Endodermal cell (in vitro differentiated cells): ENCODE data around the gene PWWP2B. TPM values are rescaled to one million over a fixed set of nuclear protein-coding genes. Genes with fewer than 3 reads are reported as not detected.

Experiments used
- DNase-seq: peaks from one replicate; pipeline ENCODE4 v3.0.0-alpha.2; 2017
- H3K27ac ChIP-seq: 2 replicates; pipeline ENCODE4 v1.5.1; 2013; ENCODE audit warnings: mild to moderate bottlenecking, low read depth, low read length, moderate library complexity
- H3K27me3 ChIP-seq: 2 replicates; pipeline ENCODE4 v1.6.1; 2013; ENCODE audit warnings: mild to moderate bottlenecking, low read length, moderate library complexity; ENCODE audit not compliant: insufficient read depth, control insufficient read depth, poor library complexity, severe bottlenecking
- H3K36me3 ChIP-seq: 2 replicates; pipeline ENCODE4 v1.7.0; 2013; ENCODE audit warnings: mild to moderate bottlenecking, low read length, moderate library complexity; ENCODE audit not compliant: control insufficient read depth, insufficient read depth
- H3K4me1 ChIP-seq: one replicate; pipeline ENCODE4 v1.7.0; 2013; ENCODE audit warnings: low read length; ENCODE audit not compliant: control insufficient read depth, insufficient read depth
- H3K4me3 ChIP-seq: 2 replicates; pipeline ENCODE4 v1.5.1; 2013; ENCODE audit warnings: mild to moderate bottlenecking, low read length, moderate library complexity
- H3K9ac ChIP-seq: 2 replicates; pipeline ENCODE4 v1.6.1; 2013; ENCODE audit warnings: mild to moderate bottlenecking, low read length, moderate library complexity; ENCODE audit not compliant: poor library complexity, severe bottlenecking; ENCODE audit errors: extremely low read depth
- H3K9me3 ChIP-seq: 2 replicates; pipeline ENCODE4 v1.6.1; 2013; ENCODE audit warnings: mild to moderate bottlenecking, low read length, moderate library complexity; ENCODE audit not compliant: control insufficient read depth
- H3K27ac Mint-ChIP-seq: 2 replicates; pipeline ENCODE4 v1.8.0; 2020; ENCODE audit warnings: mixed read lengths
- H3K27me3 Mint-ChIP-seq: 2 replicates; pipeline ENCODE4 v1.8.0; 2021; ENCODE audit warnings: mild to moderate bottlenecking, mixed read lengths; ENCODE audit not compliant: insufficient read depth
- H3K36me3 Mint-ChIP-seq: 2 replicates; pipeline ENCODE4 v1.8.0; 2020; ENCODE audit warnings: low read depth, mixed read lengths
- H3K4me1 Mint-ChIP-seq: 2 replicates; pipeline ENCODE4 v1.8.0; 2020; ENCODE audit warnings: mixed read lengths
- H3K4me3 Mint-ChIP-seq: 2 replicates; pipeline ENCODE4 v1.8.0; 2020; ENCODE audit warnings: mild to moderate bottlenecking, moderate library complexity, mixed read lengths
- H3K9me3 Mint-ChIP-seq: 2 replicates; pipeline ENCODE4 v1.8.0; 2020; ENCODE audit warnings: mild to moderate bottlenecking, mixed read lengths
- WGBS, 2 experiments: methylation state at CpG; one replicate each; pipeline versions ENCODE4 v1.1.5 to v1.1.7; 2013; ENCODE audit warnings: missing lambda C conversion rate in 2 of 2, mixed read lengths in 1 of 2; ENCODE audit not compliant: insufficient coverage in 1 of 2, insufficient read length in 1 of 2; 5-methylcytosine and 5-hydroxymethylcytosine counted together
- total RNA-seq, 2 donors: library from RNA; stranded (reverse); fragmentation: NEBNext Ultra II Directional in 1 of 2; extraction: Animal tissue kit (Norgen Biotek cat#: 25700) in 1 of 2; gene quantifications; 2 replicates in 1 of 2; 3 replicates in 1 of 2; pipeline ENCODE4 v1.2.1, GENCODE V29; 2021
- TF ChIP-seq, protein P1 (sequence below): fragments of 200-600 bp; sonication (generic); conservative IDR thresholded peaks from 2 replicates; pipeline ENCODE4 v1.5.0; 2021; ENCODE audit warnings: antibody characterized with exemption, mild to moderate bottlenecking

PWWP2B gene
- total RNA-seq, 2 donors from 2014 or later, result 11.4 to 13.9 TPM

GRCh38 chr10:132439025-132439388, 42.0 kb downstream of the PWWP2B start:
- no peak overlapping the region for H3K4me3 ChIP-seq
- no peaks in the 10 kb centered on the region for H3K27me3 ChIP-seq
- Mint-ChIP-seq H3K4me3 (no peak overlapping the region), H3K4me1 (no peaks in the 10 kb centered on the region), H3K27ac (no peak overlapping the region), H3K27me3 (no peaks in the 10 kb centered on the region), H3K36me3 (no peaks in the 10 kb centered on the region), H3K9me3 (no peaks in the 10 kb centered on the region)
- H3K27ac ChIP-seq, result no peak overlapping the region
- H3K36me3 ChIP-seq, result no peaks in the 10 kb centered on the region
- TF ChIP-seq, protein P1, sequence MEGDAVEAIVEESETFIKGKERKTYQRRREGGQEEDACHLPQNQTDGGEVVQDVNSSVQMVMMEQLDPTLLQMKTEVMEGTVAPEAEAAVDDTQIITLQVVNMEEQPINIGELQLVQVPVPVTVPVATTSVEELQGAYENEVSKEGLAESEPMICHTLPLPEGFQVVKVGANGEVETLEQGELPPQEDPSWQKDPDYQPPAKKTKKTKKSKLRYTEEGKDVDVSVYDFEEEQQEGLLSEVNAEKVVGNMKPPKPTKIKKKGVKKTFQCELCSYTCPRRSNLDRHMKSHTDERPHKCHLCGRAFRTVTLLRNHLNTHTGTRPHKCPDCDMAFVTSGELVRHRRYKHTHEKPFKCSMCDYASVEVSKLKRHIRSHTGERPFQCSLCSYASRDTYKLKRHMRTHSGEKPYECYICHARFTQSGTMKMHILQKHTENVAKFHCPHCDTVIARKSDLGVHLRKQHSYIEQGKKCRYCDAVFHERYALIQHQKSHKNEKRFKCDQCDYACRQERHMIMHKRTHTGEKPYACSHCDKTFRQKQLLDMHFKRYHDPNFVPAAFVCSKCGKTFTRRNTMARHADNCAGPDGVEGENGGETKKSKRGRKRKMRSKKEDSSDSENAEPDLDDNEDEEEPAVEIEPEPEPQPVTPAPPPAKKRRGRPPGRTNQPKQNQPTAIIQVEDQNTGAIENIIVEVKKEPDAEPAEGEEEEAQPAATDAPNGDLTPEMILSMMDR, result no peak
- no peak overlapping the region for H3K9ac ChIP-seq
- H3K4me1 ChIP-seq, result no peaks in the 10 kb centered on the region
- no peak for DNase-seq
- no peaks in the 10 kb centered on the region for H3K9me3 ChIP-seq
- WGBS, 2 experiments, result 93 to 95% methylated on average over 4 to 6 of the region's 6 CpGs

GRCh38 chr10:132439424-132440163, 42.6 kb downstream of the PWWP2B start:
- Histone ChIP-seq H3K36me3 (no peaks in the 10 kb centered on the region), H3K27me3 (no peaks in the 10 kb centered on the region), H3K9ac (no peak overlapping the region), H3K4me3 (no peak overlapping the region), H3K27ac (no peak overlapping the region), H3K9me3 (no peaks in the 10 kb centered on the region), H3K4me1 (no peaks in the 10 kb centered on the region)
- Mint-ChIP-seq H3K27me3 (no peaks in the 10 kb centered on the region), H3K4me3 (no peak overlapping the region), H3K27ac (peak overlapping the region; percentile 78), H3K9me3 (no peaks in the 10 kb centered on the region), H3K4me1 (peaks cover 2% of the 10 kb centered on the region), H3K36me3 (no peaks in the 10 kb centered on the region)
- WGBS, 2 experiments, result 95 to 99% methylated on average over 15 to 16 of the region's 18 CpGs
- no peak for DNase-seq
- TF ChIP-seq, protein P1, result no peak

DNA sequence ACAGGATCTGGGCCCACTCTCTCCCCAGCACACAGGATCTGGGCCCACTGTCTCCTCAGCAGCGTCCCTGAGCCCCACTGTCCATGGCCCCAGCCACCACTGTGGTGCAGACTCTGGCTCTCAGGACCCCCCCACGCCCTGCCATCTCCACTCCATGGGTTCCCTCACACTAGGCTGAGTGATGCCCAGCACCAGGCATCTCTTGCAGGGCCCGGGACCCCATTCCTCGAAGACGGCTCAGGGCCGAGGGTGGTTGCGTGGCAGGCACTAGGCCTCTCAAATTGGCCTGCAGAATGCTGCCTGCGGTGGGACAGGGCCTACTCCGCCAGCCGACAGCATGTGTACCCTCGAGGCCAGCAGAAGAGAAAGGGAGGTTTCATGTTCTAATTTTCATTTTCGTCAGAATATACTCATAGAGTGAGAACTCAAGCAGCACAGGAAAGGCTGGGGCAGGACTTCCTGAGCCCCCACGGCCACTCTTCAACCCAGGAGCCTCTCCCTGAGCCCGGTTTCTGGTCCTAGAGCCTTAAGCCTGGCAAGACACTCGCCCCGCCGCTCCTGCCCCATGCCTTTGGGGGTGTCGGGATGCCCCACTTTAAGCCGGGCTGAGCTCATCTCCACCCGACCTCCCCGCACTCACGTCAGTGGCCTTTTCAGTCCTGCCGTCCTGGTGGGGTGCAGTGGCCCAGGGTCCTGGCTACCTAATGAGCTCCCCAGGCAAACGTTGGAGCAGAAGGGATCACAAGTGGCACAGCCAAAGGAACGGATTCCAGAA, 44.0 kb downstream of the PWWP2B start:
- H3K4me3 Mint-ChIP-seq, result no peak overlapping the region
- no peaks in the 10 kb centered on the region for H3K9me3 Mint-ChIP-seq
- H3K9ac ChIP-seq, result no peak overlapping the region
- H3K4me1 ChIP-seq, result peaks cover 4% of the 10 kb centered on the region
- H3K27ac Mint-ChIP-seq, result no peak overlapping the region
- no peaks in the 10 kb centered on the region for H3K36me3 Mint-ChIP-seq
- WGBS, 2 experiments, result 85 to 90% methylated on average over 13 to 25 of the region's 25 CpGs
- no peak overlapping the region for H3K4me3 ChIP-seq
- no peaks in the 10 kb centered on the region for H3K9me3 ChIP-seq
- no peak for DNase-seq
- H3K27me3 ChIP-seq, result no peaks in the 10 kb centered on the region
- no peaks in the 10 kb centered on the region for H3K36me3 ChIP-seq
- peaks cover 10% of the 10 kb centered on the region for H3K4me1 Mint-ChIP-seq
- no peak overlapping the region for H3K27ac ChIP-seq
- TF ChIP-seq, protein P1, result no peak
- no peaks in the 10 kb centered on the region for H3K27me3 Mint-ChIP-seq
